Measurements from ENCODE around the gene NAB2. TPM values are rescaled to one million over a fixed set of nuclear protein-coding genes. Genes with fewer than 3 reads are reported as not detected.

Gene NAB2
- total and polyA plus RNA-seq, 2 donors (not counting 3 experiments of a cell fraction or from before 2014, with no cell fraction given), result 14.6 to 15.9 TPM

DNA sequence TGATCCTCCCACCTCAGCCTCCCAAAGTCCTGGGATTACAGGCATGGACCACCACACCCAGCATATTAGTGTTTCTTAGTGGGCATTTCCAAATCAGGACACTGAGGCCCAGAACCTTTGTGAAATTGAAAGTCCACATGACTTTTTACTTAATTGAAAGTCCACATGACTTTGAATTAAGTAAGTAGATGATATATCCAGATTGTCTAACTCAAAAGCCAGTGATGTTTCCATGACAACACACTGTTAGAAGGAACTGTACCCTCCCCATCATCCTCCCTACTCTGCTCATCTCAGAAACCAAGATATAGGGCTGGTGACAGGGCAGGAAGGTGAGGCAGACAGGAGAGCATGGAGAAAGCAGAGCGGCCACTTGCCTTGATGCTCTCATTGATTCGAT, 46.2 kb upstream of the NAB2 start:
- H3K36me3 ChIP-seq (ENCODE audit: control insufficient read depth in 2 of 2, extremely low read depth in 1 of 2, insufficient read depth in 2 of 2, low read length in 2 of 2), result no peaks in the 10 kb centered on the region
- H3K27ac ChIP-seq (ENCODE audit: insufficient read depth, low read depth, low read length), result no peak overlapping the region
- H2AFZ ChIP-seq (ENCODE audit: low read depth, low read length), result no peak overlapping the region
- H3K4me3 ChIP-seq (replicated peaks in 1 of 3; ENCODE audit: insufficient read depth in 1 of 3, low read depth in 1 of 3, low read length in 3 of 3), result no peak overlapping the region
- CTCF ChIA-PET, result interaction anchor here (1.2 kb wide), 1 partner anchor 285 kb away, joined by 3 read pairs; no protein-coding TSS in a partner anchor
- peaks cover 17 to 35% of the 10 kb centered on the region in 2 experiments for H3K27me3 ChIP-seq (ENCODE audit: control insufficient read depth in 2 of 2, insufficient read depth in 2 of 2, low read length in 2 of 2)
- H4K20me1 ChIP-seq (replicated peaks; ENCODE audit: control insufficient read depth, extremely low read depth, insufficient read depth, low read length), result no peaks in the 10 kb centered on the region
- no peak for DNase-seq (ENCODE audit: low read depth, low spot score)
- dilution Hi-C loops (cut with MboI; ENCODE audit: extremely low pct_ligation_motif_present, low sequenced_read_pairs) (no loop called here), intact Hi-C loops (cut with micrococcal nuclease) (no loop called here)
- H3K9me1 ChIP-seq (replicated peaks; ENCODE audit: control insufficient read depth, extremely low read depth, insufficient read depth, low read length), result no peaks in the 10 kb centered on the region
- H3K79me2 ChIP-seq (ENCODE audit: control insufficient read depth, insufficient read depth, low read length), result no peaks in the 10 kb centered on the region
- H3K4me1 ChIP-seq (ENCODE audit: control insufficient read depth, extremely low read depth, insufficient read depth, low read length), result no peaks in the 10 kb centered on the region
- FAIRE-seq, result no peak
- no peaks in the 10 kb centered on the region for H3K9me3 ChIP-seq (replicated peaks; ENCODE audit: control insufficient read depth, insufficient read depth, low read length)
- no peak overlapping the region for H3K4me2 ChIP-seq (ENCODE audit: insufficient read depth, low read length)
- TF ChIP-seq POLR2AphosphoS5 (IDR thresholded peaks at IDR 0.05; ENCODE audit: insufficient read depth, low read depth, low read length) (no peak), JUN (IDR thresholded peaks at IDR 0.05; ENCODE audit: borderline replicate concordance, insufficient read depth, insufficient read length, low read depth) (no peak)
- no peak overlapping the region for H3K9ac ChIP-seq (replicated peaks; ENCODE audit: extremely low read depth, insufficient read depth, low read length)
- POLR2A ChIA-PET, result no interaction called here
- BruUV-seq (replicated peaks), result no TSS peak

GRCh38 chr12:57044468-57044867, 44.4 kb upstream of the NAB2 start:
- DNase-seq (ENCODE audit: low read depth, low spot score) (no peak), FAIRE-seq (no peak)
- Histone ChIP-seq H3K9ac (replicated peaks; ENCODE audit: extremely low read depth, insufficient read depth, low read length) (no peak overlapping the region), H4K20me1 (replicated peaks; ENCODE audit: control insufficient read depth, extremely low read depth, insufficient read depth, low read length) (no peaks in the 10 kb centered on the region), H3K4me2 (ENCODE audit: insufficient read depth, low read length) (no peak overlapping the region), H3K36me3 (ENCODE audit: control insufficient read depth in 2 of 2, extremely low read depth in 1 of 2, insufficient read depth in 2 of 2, low read length in 2 of 2) (no peaks in the 10 kb centered on the region), H3K79me2 (ENCODE audit: control insufficient read depth, insufficient read depth, low read length) (no peaks in the 10 kb centered on the region), H3K9me1 (replicated peaks; ENCODE audit: control insufficient read depth, extremely low read depth, insufficient read depth, low read length) (no peaks in the 10 kb centered on the region), H3K4me1 (ENCODE audit: control insufficient read depth, extremely low read depth, insufficient read depth, low read length) (no peaks in the 10 kb centered on the region), H3K4me3 (replicated peaks in 1 of 3; ENCODE audit: insufficient read depth in 1 of 3, low read depth in 1 of 3, low read length in 3 of 3) (no peak overlapping the region), H3K9me3 (replicated peaks; ENCODE audit: control insufficient read depth, insufficient read depth, low read length) (no peaks in the 10 kb centered on the region), H2AFZ (ENCODE audit: low read depth, low read length) (no peak overlapping the region), H3K27me3 (ENCODE audit: control insufficient read depth in 2 of 2, insufficient read depth in 2 of 2, low read length in 2 of 2) (peaks cover 14 to 32% of the 10 kb centered on the region in 2 experiments), H3K27ac (ENCODE audit: insufficient read depth, low read depth, low read length) (no peak overlapping the region)
- intact Hi-C loops (cut with micrococcal nuclease) (no loop called here), dilution Hi-C loops (cut with MboI; ENCODE audit: extremely low pct_ligation_motif_present, low sequenced_read_pairs) (no loop called here)
- BruUV-seq (replicated peaks), result no TSS peak
- ChIA-PET POLR2A (no interaction called here), CTCF (no interaction called here)
- TF ChIP-seq POLR2AphosphoS5 (IDR thresholded peaks at IDR 0.05; ENCODE audit: insufficient read depth, low read depth, low read length) (no peak), JUN (IDR thresholded peaks at IDR 0.05; ENCODE audit: borderline replicate concordance, insufficient read depth, insufficient read length, low read depth) (no peak), EZH2 (IDR thresholded peaks at IDR 0.05; ENCODE audit: borderline replicate concordance, low read depth, low read length, severe bottlenecking) (no peak), MYC (IDR thresholded peaks at IDR 0.05; ENCODE audit: low read depth, low read length) (no peak), GATA2 (IDR thresholded peaks at IDR 0.05; ENCODE audit: insufficient read depth, insufficient read length, low read depth, low read length) (no peak), FOS (IDR thresholded peaks at IDR 0.05; ENCODE audit: borderline replicate concordance, insufficient read depth, low read length) (no peak), POLR2A (IDR thresholded peaks at IDR 0.05; ENCODE audit: low read depth, low read length) (no peak)
- TF ChIP-seq, protein P1, sequence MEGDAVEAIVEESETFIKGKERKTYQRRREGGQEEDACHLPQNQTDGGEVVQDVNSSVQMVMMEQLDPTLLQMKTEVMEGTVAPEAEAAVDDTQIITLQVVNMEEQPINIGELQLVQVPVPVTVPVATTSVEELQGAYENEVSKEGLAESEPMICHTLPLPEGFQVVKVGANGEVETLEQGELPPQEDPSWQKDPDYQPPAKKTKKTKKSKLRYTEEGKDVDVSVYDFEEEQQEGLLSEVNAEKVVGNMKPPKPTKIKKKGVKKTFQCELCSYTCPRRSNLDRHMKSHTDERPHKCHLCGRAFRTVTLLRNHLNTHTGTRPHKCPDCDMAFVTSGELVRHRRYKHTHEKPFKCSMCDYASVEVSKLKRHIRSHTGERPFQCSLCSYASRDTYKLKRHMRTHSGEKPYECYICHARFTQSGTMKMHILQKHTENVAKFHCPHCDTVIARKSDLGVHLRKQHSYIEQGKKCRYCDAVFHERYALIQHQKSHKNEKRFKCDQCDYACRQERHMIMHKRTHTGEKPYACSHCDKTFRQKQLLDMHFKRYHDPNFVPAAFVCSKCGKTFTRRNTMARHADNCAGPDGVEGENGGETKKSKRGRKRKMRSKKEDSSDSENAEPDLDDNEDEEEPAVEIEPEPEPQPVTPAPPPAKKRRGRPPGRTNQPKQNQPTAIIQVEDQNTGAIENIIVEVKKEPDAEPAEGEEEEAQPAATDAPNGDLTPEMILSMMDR (IDR thresholded peaks at IDR 0.05; ENCODE audit: extremely low read depth in 1 of 2, insufficient read depth in 1 of 2, low read depth in 1 of 2, low read length in 2 of 2), result no peak
- TF ChIP-seq, protein P2, sequence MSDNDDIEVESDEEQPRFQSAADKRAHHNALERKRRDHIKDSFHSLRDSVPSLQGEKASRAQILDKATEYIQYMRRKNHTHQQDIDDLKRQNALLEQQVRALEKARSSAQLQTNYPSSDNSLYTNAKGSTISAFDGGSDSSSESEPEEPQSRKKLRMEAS (IDR thresholded peaks at IDR 0.05; ENCODE audit: insufficient read depth, insufficient read length), result no peak

All from endothelial cell of umbilical vein (primary cell).